Calu3 (cell line): ENCODE results near the gene CNNM2. TPM values are rescaled to one million over a fixed set of nuclear protein-coding genes. Genes with fewer than 3 reads are reported as not detected.
A peak's percentile ranks its signal among the peaks of the same experiment; 100 is the strongest.

ENCODE experiments used
- BruUV-seq: library from RNA; stranded (reverse); fragments of 400-500 nt; replicated peaks from 2 replicates; lab custom pipeline; 2021; lab: Mats Ljungman, UMichigan
- CTCF ChIA-PET: fragments of 300-600 bp; sonication (Branson Sonifier 250); formaldehyde crosslinking; loops from one replicate; lab custom pipeline; 2022; ENCODE audit warnings: antibody characterized with exemption; lab: Charles Lee
- DNase-seq: peaks from one replicate; pipeline ENCODE4 v3.0.0; 2022
- H3K27ac Mint-ChIP-seq: one replicate; pipeline ENCODE4 v1.8.0; 2022; ENCODE audit warnings: mixed read lengths; ENCODE audit not compliant: unreplicated experiment
- H3K27me3 Mint-ChIP-seq: one replicate; pipeline ENCODE4 v1.8.0; 2022; ENCODE audit warnings: mixed read lengths; ENCODE audit not compliant: unreplicated experiment
- H3K36me3 Mint-ChIP-seq: one replicate; pipeline ENCODE4 v1.8.0; 2022; ENCODE audit warnings: mild to moderate bottlenecking, moderate library complexity, mixed read lengths; ENCODE audit not compliant: insufficient read depth, unreplicated experiment
- H3K4me1 Mint-ChIP-seq: one replicate; pipeline ENCODE4 v1.8.0; 2022; ENCODE audit warnings: mild to moderate bottlenecking, low read depth, mixed read lengths; ENCODE audit not compliant: unreplicated experiment
- H3K4me3 Mint-ChIP-seq: one replicate; pipeline ENCODE4 v1.8.0; 2022; ENCODE audit warnings: mild to moderate bottlenecking, low read depth, moderate library complexity, mixed read lengths; ENCODE audit not compliant: unreplicated experiment
- H3K9me3 Mint-ChIP-seq: one replicate; pipeline ENCODE4 v1.8.0; 2022; ENCODE audit warnings: low read depth, mixed read lengths; ENCODE audit not compliant: unreplicated experiment
- CTCF ChIP-seq: fragments of 200-600 bp; IDR thresholded peaks from one replicate; pipeline ENCODE4 v1.8.0; 2022; ENCODE audit warnings: antibody characterized with exemption; ENCODE audit not compliant: unreplicated experiment
- intact Hi-C: fragments of 100-400 bp; cut with micrococcal nuclease; formaldehyde crosslinking; loops from one replicate; pipeline ENCODE4 v1.10.0; 2022; ENCODE audit not compliant: unreplicated experiment
- total RNA-seq: library from RNA; stranded (reverse); gene quantifications from 2 replicates; pipeline ENCODE4 v1.2.3, GENCODE V29; 2022

The CNNM2 gene
- total RNA-seq, 1 experiment from 2014 or later, result 4.2 TPM

- CTCF ChIA-PET, result no interaction called here
- intact Hi-C loops, result loop anchor here (5.0 kb wide), 1 partner anchor 180 kb away; the partner anchor contains the start of gene RPEL1
These were observed 149.4 kb downstream of the CNNM2 start for GRCh38 chr10:103067484-103067883.

GRCh38 chr10:103067956-103068355 is 149.9 kb downstream of the CNNM2 start:
- intact Hi-C loops, result loop anchor here (5.0 kb wide), 1 partner anchor 179 kb away; the partner anchor contains the start of gene RPEL1
- CTCF ChIA-PET, result no interaction called here
- Mint-ChIP-seq H3K4me1 (no peaks in the 10 kb centered on the region), H3K27ac (no peak overlapping the region), H3K9me3 (no peaks in the 10 kb centered on the region), H3K4me3 (no peak overlapping the region), H3K27me3 (peaks cover 21% of the 10 kb centered on the region), H3K36me3 (no peaks in the 10 kb centered on the region)
- no peak for DNase-seq
- BruUV-seq, result no TSS peak
- no peak for TF ChIP-seq CTCF

More at GRCh38 chr10:103067484-103067883, 149.4 kb downstream of the CNNM2 start:
- BruUV-seq, result no TSS peak
- H3K27me3 Mint-ChIP-seq, result peaks cover 21% of the 10 kb centered on the region
- no peaks in the 10 kb centered on the region for H3K4me1 Mint-ChIP-seq
- TF ChIP-seq CTCF, result no peak
- no peak for DNase-seq
- H3K9me3 Mint-ChIP-seq, result no peaks in the 10 kb centered on the region
- no peak overlapping the region for H3K4me3 Mint-ChIP-seq
- H3K36me3 Mint-ChIP-seq, result no peaks in the 10 kb centered on the region
- H3K27ac Mint-ChIP-seq, result no peak overlapping the region

GRCh38 chr10:103069453-103070331 is 151.6 kb downstream of the CNNM2 start:
- H3K36me3 Mint-ChIP-seq, result no peaks in the 10 kb centered on the region
- intact Hi-C loops, result loop anchor here (1.0 to 5.0 kb wide), 3 partner anchors 152 to 235 kb away; partner anchors contain the start of gene RPEL1
- H3K27me3 Mint-ChIP-seq, result peaks cover 21% of the 10 kb centered on the region
- no TSS peak for BruUV-seq
- no peaks in the 10 kb centered on the region for H3K4me1 Mint-ChIP-seq
- no peaks in the 10 kb centered on the region for H3K9me3 Mint-ChIP-seq
- H3K27ac Mint-ChIP-seq, result no peak overlapping the region
- peak; percentile 69 for DNase-seq
- CTCF ChIA-PET, result interaction anchor here (1.3 kb wide), 1 partner anchor 152 kb away, joined by 5 read pairs; the partner anchor contains the start of gene CNNM2
- peak; percentile 71 for TF ChIP-seq CTCF
- no peak overlapping the region for H3K4me3 Mint-ChIP-seq

GRCh38 chr10:103072276-103072675 is 154.2 kb downstream of the CNNM2 start:
- Mint-ChIP-seq H3K27me3 (peaks cover 4% of the 10 kb centered on the region), H3K9me3 (no peaks in the 10 kb centered on the region), H3K4me1 (no peaks in the 10 kb centered on the region), H3K27ac (no peak overlapping the region), H3K36me3 (no peaks in the 10 kb centered on the region), H3K4me3 (no peak overlapping the region)
- no peak for DNase-seq
- no peak for TF ChIP-seq CTCF
- CTCF ChIA-PET, result no interaction called here
- intact Hi-C loops, result no loop called here
- no TSS peak for BruUV-seq
